NCI-H82 (cell line): ENCODE data around the gene TPPP3.
A peak's percentile ranks its signal among the peaks of the same experiment; 100 is the strongest.
"Not testable (repeated sequence)": the region's sequence is repeated elsewhere in the genome, so short reads cannot be mapped to it uniquely, and the experiment has no call there.

Source experiments
- DNase-seq: peaks from one replicate; lab custom pipeline; 2025; lab: John Stamatoyannopoulos, UW

Gene TPPP3

GRCh38 chr16:67426022-67426421 is 32.7 kb upstream of the TPPP3 start:
- DNase-seq = no peak

- peak; percentile 30 for DNase-seq
Observed at GRCh38 chr16:67425580-67425979, 32.3 kb upstream of the TPPP3 start.

GRCh38 chr16:67425061-67425460 is 31.8 kb upstream of the TPPP3 start:
- DNase-seq = no peak

- no peak for DNase-seq
Observed at GRCh38 chr16:67424261-67424615, 30.9 kb upstream of the TPPP3 start.

- DNase-seq = no peak
Observed at GRCh38 chr16:67423611-67424260, 30.4 kb upstream of the TPPP3 start.

GRCh38 chr16:67423015-67423414 is 29.7 kb upstream of the TPPP3 start:
- no peak for DNase-seq

- no peak for DNase-seq
Observed at GRCh38 chr16:67421030-67421429, 27.7 kb upstream of the TPPP3 start.

GRCh38 chr16:67419931-67420330 is 26.6 kb upstream of the TPPP3 start:
- peak; percentile 74 for DNase-seq

- DNase-seq = peak; percentile 86
Observed at GRCh38 chr16:67419502-67419901, 26.2 kb upstream of the TPPP3 start.

GRCh38 chr16:67417333-67418061 is 24.2 kb upstream of the TPPP3 start:
- DNase-seq = no peak

GRCh38 chr16:67415872-67416793 is 22.8 kb upstream of the TPPP3 start, which contains the start of gene ZDHHC1:
Gene ZDHHC1, minus strand, starts transcription at chr16:67416477. Its CDS starts 8,702 bp downstream, at chr16:67407775.
- peak; percentile 55 for DNase-seq

- not testable (repeated sequence) for DNase-seq
Observed at GRCh38 chr16:67415421-67415820, 22.1 kb upstream of the TPPP3 start.

- no peak for DNase-seq
Observed at GRCh38 chr16:67413978-67414911, 20.9 kb upstream of the TPPP3 start.

GRCh38 chr16:67412294-67412693 is 19.0 kb upstream of the TPPP3 start:
- DNase-seq = no peak

- DNase-seq = no peak
Observed at GRCh38 chr16:67411339-67411738, 18.0 kb upstream of the TPPP3 start.

GRCh38 chr16:67409631-67410030 is 16.3 kb upstream of the TPPP3 start:
- no peak for DNase-seq

GRCh38 chr16:67407788-67408452 is 14.6 kb upstream of the TPPP3 start:
- DNase-seq = no peak

- DNase-seq = no peak
Observed at GRCh38 chr16:67407176-67407787, 14.0 kb upstream of the TPPP3 start.

GRCh38 chr16:67406111-67406971 is 13.0 kb upstream of the TPPP3 start:
- DNase-seq = no peak
